Astrocyte (in vitro differentiated cells and primary cell): ENCODE data around the gene ZXDC. TPM values are rescaled to one million over a fixed set of nuclear protein-coding genes. Genes with fewer than 3 reads are reported as not detected.
A peak's percentile ranks its signal among the peaks of the same experiment; 100 is the strongest.

ENCODE experiments used
- DNase-seq: peaks from one replicate; pipeline ENCODE4 v3.0.0-alpha.2; 2010; ENCODE audit warnings: low read depth
- FAIRE-seq: peaks from 2 replicates; lab custom pipeline; 2011; peaks lifted over from hg19 to GRCh38; lab: Jason Lieb, UNC
- H2AFZ ChIP-seq: 2 replicates; pipeline ENCODE4 v1.6.0; 2012; ENCODE audit warnings: low read depth, low read length, inconsistent platforms
- H3K27ac ChIP-seq: 2 replicates; pipeline ENCODE4 v1.5.1; 2011; ENCODE audit warnings: low read depth, low read length, inconsistent platforms
- H3K27me3 ChIP-seq: 2 replicates; pipeline ENCODE4 v1.6.0; 2011; ENCODE audit warnings: low read length, inconsistent platforms; ENCODE audit not compliant: insufficient read depth
- H3K36me3 ChIP-seq: 2 replicates; pipeline ENCODE4 v1.5.1; 2011; ENCODE audit warnings: low read length, inconsistent platforms; ENCODE audit not compliant: insufficient read depth
- H3K4me1 ChIP-seq: 2 replicates; pipeline ENCODE4 v1.5.1; 2011; ENCODE audit warnings: low read length, inconsistent platforms; ENCODE audit not compliant: insufficient read depth
- H3K4me2 ChIP-seq: 2 replicates; pipeline ENCODE4 v1.6.0; 2012; ENCODE audit warnings: low read length, inconsistent platforms
- H3K4me3 ChIP-seq: 2 replicates; pipeline ENCODE4 v1.5.1; 2011; ENCODE audit warnings: low read depth, mild to moderate bottlenecking, low read length, inconsistent platforms; ENCODE audit not compliant: insufficient read depth
- H3K79me2 ChIP-seq: 2 replicates; pipeline ENCODE4 v1.6.0; 2012; ENCODE audit warnings: mild to moderate bottlenecking, low read length, inconsistent platforms; ENCODE audit not compliant: insufficient read depth
- H3K9ac ChIP-seq: 2 replicates; pipeline ENCODE4 v1.6.0; 2012; ENCODE audit warnings: mild to moderate bottlenecking, low read length, inconsistent platforms
- H3K9me3 ChIP-seq: 2 replicates; pipeline ENCODE4 v1.5.1; 2012; ENCODE audit warnings: low read depth, mild to moderate bottlenecking, low read length, inconsistent platforms; ENCODE audit not compliant: insufficient read depth
- H4K20me1 ChIP-seq: 2 replicates; pipeline ENCODE4 v1.6.0; 2012; ENCODE audit warnings: low read length, inconsistent platforms; ENCODE audit not compliant: insufficient read depth
- H3K27ac Mint-ChIP-seq: one replicate; pipeline ENCODE4 v1.8.0; 2021; ENCODE audit warnings: mild to moderate bottlenecking, mixed read lengths; ENCODE audit not compliant: unreplicated experiment
- H3K27me3 Mint-ChIP-seq: one replicate; pipeline ENCODE4 v1.8.0; 2021; ENCODE audit warnings: low read depth, mixed read lengths; ENCODE audit not compliant: unreplicated experiment
- H3K36me3 Mint-ChIP-seq: one replicate; pipeline ENCODE4 v1.8.0; 2021; ENCODE audit warnings: low read depth, mixed read lengths; ENCODE audit not compliant: unreplicated experiment
- H3K4me1 Mint-ChIP-seq: one replicate; pipeline ENCODE4 v1.8.0; 2021; ENCODE audit warnings: low read depth, mixed read lengths; ENCODE audit not compliant: unreplicated experiment
- H3K4me3 Mint-ChIP-seq: one replicate; pipeline ENCODE4 v1.8.0; 2021; ENCODE audit warnings: mild to moderate bottlenecking, moderate library complexity, mixed read lengths; ENCODE audit not compliant: unreplicated experiment
- H3K9me3 Mint-ChIP-seq: one replicate; pipeline ENCODE4 v1.8.0; 2021; ENCODE audit warnings: mild to moderate bottlenecking, mixed read lengths; ENCODE audit not compliant: unreplicated experiment
- CTCF ChIP-seq: IDR thresholded peaks from 2 replicates; pipeline ENCODE4 v1.5.1; 2011; ENCODE audit warnings: low read depth, mild to moderate bottlenecking, inconsistent platforms, low read length, moderate library complexity; ENCODE audit not compliant: insufficient read depth
- EZH2 ChIP-seq: IDR thresholded peaks from 2 replicates; pipeline ENCODE4 v1.6.1; 2012; ENCODE audit warnings: mild to moderate bottlenecking, low read length, inconsistent platforms; ENCODE audit not compliant: insufficient read depth
- total RNA-seq: library from RNA; stranded (reverse); gene quantifications from 2 replicates; pipeline ENCODE4 v1.2.1, GENCODE V29; 2021

The ZXDC gene
- total RNA-seq, 1 donor from 2014 or later, result 19.6 TPM

GRCh38 chr3:126389112-126389793 is 86.4 kb downstream of the ZXDC start:
- Mint-ChIP-seq H3K9me3 (peaks cover 8% of the 10 kb centered on the region), H3K36me3 (no peaks in the 10 kb centered on the region), H3K27me3 (peaks cover 52% of the 10 kb centered on the region), H3K4me1 (peaks cover 2% of the 10 kb centered on the region), H3K27ac (peak overlapping the region; percentile 23), H3K4me3 (peak overlapping the region; percentile 66)
- Histone ChIP-seq H3K27ac (no peak overlapping the region), H3K9me3 (no peaks in the 10 kb centered on the region), H3K36me3 (no peaks in the 10 kb centered on the region), H3K4me1 (no peaks in the 10 kb centered on the region), H3K9ac (peak overlapping the region; percentile 66), H2AFZ (peak overlapping the region; percentile 73), H3K27me3 (peaks cover 27% of the 10 kb centered on the region), H3K4me2 (peak overlapping the region; percentile 88), H4K20me1 (no peaks in the 10 kb centered on the region), H3K79me2 (no peaks in the 10 kb centered on the region), H3K4me3 (peak overlapping the region; percentile 57)
- TF ChIP-seq CTCF (peak; percentile 56), EZH2 (no peak)
- FAIRE-seq (no peak), DNase-seq (peak; percentile 59)

Other genes starting within 250 kb of the ZXDC start
- 0.29 and 0.34 TPM in 2 replicates for gene KLF15, start 118.5 kb downstream of the ZXDC start, total RNA-seq
- not detected in 2 replicates for gene CFAP100, start 81.0 kb downstream of the ZXDC start, total RNA-seq
- gene UROC1, start 41.9 kb upstream of the ZXDC start, total RNA-seq, result not detected in 2 replicates
- not detected in 2 replicates for gene CHST13, start 48.3 kb upstream of the ZXDC start, total RNA-seq
- gene C3orf22, start 83.0 kb upstream of the ZXDC start, total RNA-seq, result not detected in 2 replicates
- 7.6 and 11.1 TPM in 2 replicates for gene TXNRD3, start 179.2 kb upstream of the ZXDC start, total RNA-seq
- 21.1 TPM in 2 replicates for gene CHCHD6, start 228.3 kb upstream of the ZXDC start, total RNA-seq